ENCODE measurements around the gene ACTRT3.

GRCh38 chr3:169787120-169787519, 17.8 kb upstream of the ACTRT3 start:
- no peak for TF ChIP-seq EP300 (IDR thresholded peaks at IDR 0.05)
- no peak for TF ChIP-seq CTCF (IDR thresholded peaks at IDR 0.05)

Measured in stomach (tissue), 4 donors.